ENCODE measurements around the gene DOCK2. TPM values are rescaled to one million over a fixed set of nuclear protein-coding genes. Genes with fewer than 3 reads are reported as not detected.

The DOCK2 gene
- total RNA-seq, 1 donor from 2014 or later = 4.6 TPM

GRCh38 chr5:169906745-169907649, 269.9 kb downstream of the DOCK2 start:
- intact Hi-C loops (cut with DNase I) = no loop called here

GRCh38 chr5:169908864-169909263, 271.8 kb downstream of the DOCK2 start:
- DNase-seq (ENCODE audit: low spot score) = no peak
- intact Hi-C loops (cut with DNase I) = no loop called here

More at GRCh38 chr5:169906745-169907649, 269.9 kb downstream of the DOCK2 start:
- no peak for DNase-seq (ENCODE audit: low spot score)

GRCh38 chr5:169909945-169910344, 272.9 kb downstream of the DOCK2 start:
- intact Hi-C loops (cut with DNase I) = no loop called here

GRCh38 chr5:169910393-169910792, 273.3 kb downstream of the DOCK2 start:
- DNase-seq (ENCODE audit: low spot score) = no peak
- intact Hi-C loops (cut with DNase I) = no loop called here

More at GRCh38 chr5:169909945-169910344, 272.9 kb downstream of the DOCK2 start:
- no peak for DNase-seq (ENCODE audit: low spot score)

GRCh38 chr5:169911448-169912212, 274.6 kb downstream of the DOCK2 start:
- no peak for DNase-seq (ENCODE audit: low spot score)
- intact Hi-C loops (cut with DNase I) = no loop called here

- intact Hi-C loops (cut with DNase I) = no loop called here
- DNase-seq (ENCODE audit: low spot score) = no peak
These were observed 276.4 kb downstream of the DOCK2 start for GRCh38 chr5:169913479-169913878.

DNA sequence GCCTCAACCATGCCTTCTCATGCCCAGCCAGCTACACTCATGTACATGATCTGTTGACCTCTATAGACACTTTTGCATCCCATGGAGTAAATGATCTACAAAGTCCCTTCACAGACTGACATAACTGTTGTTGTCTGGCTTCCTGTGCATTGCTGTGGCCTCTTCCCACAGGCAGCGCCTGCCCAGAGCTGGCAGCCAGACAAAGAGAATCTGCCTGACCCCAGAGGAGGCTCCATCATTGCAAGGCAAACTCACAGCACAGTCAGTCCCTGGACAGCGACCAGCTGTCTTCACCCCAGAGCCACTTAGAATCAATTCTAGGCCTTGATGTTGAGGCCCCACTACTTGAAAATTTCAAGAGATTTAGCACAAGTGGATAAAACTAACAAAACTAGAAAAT, 277.7 kb downstream of the DOCK2 start:
- DNase-seq (ENCODE audit: low spot score) = no peak

DNA sequence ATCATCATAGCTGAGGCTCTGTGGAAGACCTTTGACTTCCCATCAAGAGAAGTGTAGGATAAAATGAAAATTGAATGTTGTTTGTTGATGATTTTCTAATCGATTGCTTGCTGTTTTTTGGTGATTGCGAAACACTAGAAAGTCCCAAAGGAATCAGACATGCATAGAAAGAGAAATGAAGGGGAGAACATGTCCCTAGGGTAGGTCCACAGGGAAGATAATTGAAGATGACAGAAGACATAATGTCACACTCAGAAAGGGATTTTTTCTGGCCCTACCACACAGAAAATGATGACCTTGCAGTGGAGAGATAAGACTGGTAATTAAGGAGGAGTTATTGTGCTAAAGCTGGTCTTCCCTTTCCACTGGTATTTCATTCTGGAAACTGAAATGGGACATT, 280.4 kb downstream of the DOCK2 start:
- intact Hi-C loops (cut with DNase I) = no loop called here
- DNase-seq (ENCODE audit: low spot score) = no peak

More for the DNA sequence above, 277.7 kb downstream of the DOCK2 start:
- intact Hi-C loops (cut with DNase I) = no loop called here

GRCh38 chr5:169918228-169918627, 281.2 kb downstream of the DOCK2 start:
- intact Hi-C loops (cut with DNase I) = no loop called here
- DNase-seq (ENCODE audit: low spot score) = no peak

DNA sequence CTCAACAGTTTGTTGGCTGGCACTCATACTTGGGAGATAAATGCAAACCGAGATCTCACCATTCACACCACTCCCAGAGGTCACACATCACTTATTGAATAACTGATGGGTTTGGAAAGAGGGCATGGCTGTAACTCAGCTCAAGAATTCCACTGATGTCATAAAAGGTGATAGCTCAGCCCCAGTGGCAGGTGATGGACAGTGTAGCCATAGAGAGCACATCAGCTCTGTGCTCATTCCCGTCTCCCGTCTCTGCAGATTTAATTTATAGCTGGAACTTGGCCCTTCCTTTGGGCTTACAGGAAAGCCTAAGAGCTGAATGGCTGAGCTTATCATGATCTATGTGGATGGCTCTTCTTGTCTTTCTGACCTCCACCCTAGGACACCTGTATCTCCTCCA, 283.4 kb downstream of the DOCK2 start:
- intact Hi-C loops (cut with DNase I) = no loop called here
- DNase-seq (ENCODE audit: low spot score) = no peak

DNA sequence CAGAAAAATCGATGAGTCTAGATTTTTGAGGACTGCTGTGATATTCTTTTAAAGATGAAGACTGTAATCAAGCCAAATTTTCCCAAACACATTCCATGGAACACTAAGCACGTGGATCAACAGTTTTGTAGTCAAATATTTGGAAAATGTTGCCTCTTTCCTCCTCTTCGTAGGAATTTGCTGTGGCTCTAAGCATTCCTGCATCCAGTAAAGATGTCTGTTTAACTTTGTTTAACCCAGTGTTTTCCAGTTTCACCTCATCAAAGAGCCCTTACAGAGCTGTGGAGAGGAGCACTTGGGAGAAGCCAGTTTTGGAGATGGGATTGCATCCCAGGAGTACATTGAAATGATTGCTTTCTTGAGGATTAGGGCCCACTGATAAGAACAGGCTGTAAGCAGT, 284.3 kb downstream of the DOCK2 start:
- no peak for DNase-seq (ENCODE audit: low spot score)
- intact Hi-C loops (cut with DNase I) = no loop called here

DNA sequence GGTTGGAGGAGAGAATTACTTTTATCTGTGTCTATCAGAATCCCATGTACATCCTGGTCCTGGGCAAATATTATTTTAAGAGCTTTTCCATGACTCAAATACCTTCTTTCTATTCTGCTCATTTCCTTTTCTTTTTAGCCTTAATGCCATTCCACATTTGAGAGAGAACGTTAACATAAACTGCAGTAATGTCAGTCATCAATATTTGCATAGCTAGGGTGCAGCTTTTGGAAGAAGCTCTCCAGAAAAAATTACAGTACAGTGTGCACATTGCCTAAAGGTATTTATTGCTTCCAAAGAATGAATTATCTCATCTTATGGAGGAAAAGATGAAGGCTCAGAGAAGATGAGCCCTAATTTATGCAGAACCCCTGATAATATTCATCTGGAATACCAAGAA, 284.9 kb downstream of the DOCK2 start:
- no peak for DNase-seq (ENCODE audit: low spot score)
- intact Hi-C loops (cut with DNase I) = no loop called here

- intact Hi-C loops (cut with DNase I) = no loop called here
- DNase-seq (ENCODE audit: low spot score) = no peak
These were observed 285.4 kb downstream of the DOCK2 start for GRCh38 chr5:169922474-169922873.

DNA sequence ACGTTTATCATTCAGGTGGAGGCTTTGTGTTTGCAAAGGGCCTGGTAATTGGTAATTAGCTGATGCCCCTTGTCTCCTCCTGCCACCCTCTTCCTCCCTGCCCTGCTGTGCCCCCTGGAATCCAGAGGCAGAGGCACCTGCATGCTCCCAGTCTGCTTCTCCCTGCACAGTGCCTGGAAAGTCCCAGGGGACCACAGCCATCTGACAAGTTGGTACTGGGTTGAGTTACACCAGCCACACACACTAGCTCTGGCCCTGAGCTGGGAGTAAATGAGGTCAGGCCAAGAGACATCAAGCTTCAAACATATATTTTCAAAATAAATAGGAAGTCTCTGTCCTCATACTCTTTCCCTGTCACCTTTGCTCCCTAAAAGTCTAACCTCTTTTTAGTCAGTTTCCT, 286.9 kb downstream of the DOCK2 start:
- intact Hi-C loops (cut with DNase I) = no loop called here
- no peak for DNase-seq (ENCODE audit: low spot score)

- no peak for DNase-seq (ENCODE audit: low spot score)
- intact Hi-C loops (cut with DNase I) = no loop called here
These were observed 296.1 kb downstream of the DOCK2 start for GRCh38 chr5:169933127-169933526.

DNA sequence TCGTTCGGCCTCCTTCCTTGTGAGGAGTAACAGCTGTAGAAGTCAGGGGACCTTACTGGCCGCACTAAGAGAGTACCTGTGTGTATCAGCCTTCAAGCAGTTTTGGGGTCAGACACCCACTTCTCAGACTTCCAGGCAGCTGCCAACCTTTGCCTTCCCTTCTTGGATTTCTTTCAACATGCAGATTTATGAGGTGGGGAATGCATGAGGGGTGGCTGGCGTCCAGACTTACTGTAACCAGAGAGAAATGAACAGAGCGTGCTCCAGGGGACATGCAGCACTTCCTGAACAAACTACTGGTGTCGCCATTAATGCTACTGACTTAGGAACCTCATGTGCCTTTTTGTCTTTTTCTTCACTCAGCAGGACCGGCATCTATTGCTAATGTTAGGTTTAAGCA, 296.5 kb downstream of the DOCK2 start:
- intact Hi-C loops (cut with DNase I) = no loop called here
- DNase-seq (ENCODE audit: low spot score) = no peak

DNA sequence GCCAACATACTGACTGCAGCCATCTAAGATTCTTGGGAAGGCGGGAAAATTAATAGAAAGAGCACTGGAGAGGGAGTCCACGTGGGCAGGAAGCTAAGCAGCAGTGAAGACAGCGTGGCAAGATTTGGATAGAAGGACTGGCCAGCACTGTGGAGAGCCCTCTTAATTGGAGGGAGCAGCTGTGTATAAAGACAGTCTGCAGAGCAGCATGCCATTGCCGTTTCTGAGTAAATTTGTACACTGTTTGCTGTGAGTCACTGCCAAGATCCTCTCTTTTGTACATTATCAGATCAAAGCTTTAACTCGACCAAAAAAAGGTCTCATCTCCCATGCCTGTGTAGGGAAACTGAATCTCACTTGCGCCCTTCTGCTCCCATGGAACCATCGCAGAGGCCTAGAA, 297.9 kb downstream of the DOCK2 start:
- no peak for DNase-seq (ENCODE audit: low spot score)
- intact Hi-C loops (cut with DNase I) = no loop called here

GRCh38 chr5:169935762-169936161, 298.7 kb downstream of the DOCK2 start:
- no peak for DNase-seq (ENCODE audit: low spot score)
- intact Hi-C loops (cut with DNase I) = no loop called here

GRCh38 chr5:169938439-169938838, 301.4 kb downstream of the DOCK2 start:
- DNase-seq (ENCODE audit: low spot score) = no peak
- intact Hi-C loops (cut with DNase I) = no loop called here

DNA sequence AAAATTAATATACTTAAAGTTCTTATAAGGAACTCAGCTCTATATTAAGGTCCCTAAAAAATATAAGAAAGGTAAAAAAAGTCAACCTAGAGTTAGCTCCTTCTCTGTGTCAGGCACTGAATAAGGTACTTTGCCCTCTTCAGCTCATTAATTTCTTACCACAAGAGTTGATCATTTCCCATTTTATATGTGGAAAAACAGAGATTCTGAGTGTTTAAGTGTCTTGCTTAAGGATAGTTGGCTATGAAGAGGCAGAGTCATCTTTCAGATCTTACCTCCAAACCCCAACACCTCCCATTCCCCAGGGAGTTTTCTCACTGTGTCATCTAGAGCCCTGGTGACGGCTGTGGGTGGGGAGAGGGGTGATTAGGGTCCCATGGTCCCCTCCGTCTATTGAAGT, 302.7 kb downstream of the DOCK2 start:
- no peak for DNase-seq (ENCODE audit: low spot score)
- intact Hi-C loops (cut with DNase I) = no loop called here

DNA sequence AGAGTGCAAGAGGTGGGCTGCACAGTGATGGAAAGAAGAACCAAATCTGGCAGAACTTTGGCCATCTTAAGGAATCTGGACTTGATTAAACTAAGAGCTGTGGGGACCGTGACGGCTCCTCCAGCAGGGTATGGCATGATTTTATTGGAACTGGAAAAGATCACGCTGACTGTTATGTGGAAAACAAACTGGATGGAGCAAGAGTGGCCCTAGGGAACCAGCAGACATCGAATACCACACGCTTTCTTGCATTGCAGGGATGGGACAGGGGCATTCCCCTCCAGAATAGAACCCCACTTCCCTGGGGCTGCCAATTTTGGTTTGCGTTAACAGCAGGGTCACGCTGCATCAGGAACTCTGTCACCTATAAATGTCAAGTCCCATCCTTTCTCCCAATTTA, 304.5 kb downstream of the DOCK2 start:
- intact Hi-C loops (cut with DNase I) = no loop called here
- DNase-seq (ENCODE audit: low spot score) = no peak
